Measurements from ENCODE around the gene UTP4.
"Not testable (repeated sequence)": the region's sequence is repeated elsewhere in the genome, so short reads cannot be mapped to it uniquely, and the experiment has no call there.

Gene UTP4

DNA sequence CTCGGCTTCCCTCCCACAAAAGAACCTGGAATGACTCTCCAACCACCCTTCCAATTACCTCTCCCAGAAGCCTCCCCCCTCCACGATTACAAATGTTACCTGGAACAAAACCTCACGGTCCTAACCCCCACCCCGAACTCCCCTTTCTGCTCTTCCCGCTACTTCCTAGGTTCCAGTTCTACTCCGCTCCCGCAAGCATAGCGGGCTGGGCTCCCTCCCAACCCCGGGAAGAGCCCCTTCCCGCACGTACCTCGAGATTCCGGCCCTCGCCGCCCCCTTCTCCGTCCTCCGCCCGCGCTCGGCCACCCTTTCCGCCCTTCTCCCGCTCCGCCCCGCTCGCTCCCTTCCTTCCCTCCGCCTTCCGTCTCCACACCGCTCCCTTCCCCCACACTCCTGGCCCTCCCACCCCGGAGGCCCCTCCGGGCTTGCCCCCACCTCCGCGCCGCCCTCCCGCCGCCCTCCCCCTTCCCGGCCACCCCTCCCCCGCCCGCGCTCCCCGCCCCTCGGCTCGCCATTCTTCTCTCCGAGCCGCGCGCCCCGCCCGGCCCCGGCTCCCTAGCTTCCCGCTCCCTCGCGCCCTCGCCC lies 518 bp upstream of the UTP4 start:
- DNase-seq: peak; percentile 84

DNA sequence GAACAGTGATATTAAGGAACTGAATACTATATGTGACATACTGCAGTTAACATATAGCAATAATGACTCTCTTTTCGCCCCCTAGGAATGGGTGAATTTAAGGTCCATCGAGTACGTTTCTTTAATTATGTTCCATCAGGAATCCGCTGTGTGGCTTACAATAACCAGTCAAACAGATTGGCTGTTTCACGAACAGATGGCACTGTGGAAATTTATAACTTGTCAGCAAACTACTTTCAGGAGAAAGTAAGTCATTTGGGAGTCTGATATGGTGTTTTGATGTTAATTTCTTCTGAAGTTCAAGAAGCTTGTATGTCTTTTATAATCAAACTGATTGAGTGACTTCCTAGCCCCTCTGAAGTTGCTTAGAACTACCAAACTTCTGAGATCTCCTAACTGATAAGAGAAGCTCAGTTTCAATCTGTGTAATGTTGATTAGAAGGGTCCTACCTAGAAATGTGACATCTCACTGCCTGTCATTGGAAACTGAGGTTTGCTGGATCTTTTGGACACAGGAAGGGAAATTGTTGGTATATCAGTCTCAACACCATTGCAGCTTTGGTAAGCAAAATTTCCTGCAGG lies 1.0 kb downstream of the UTP4 start:
- DNase-seq: peak; percentile 36

DNA sequence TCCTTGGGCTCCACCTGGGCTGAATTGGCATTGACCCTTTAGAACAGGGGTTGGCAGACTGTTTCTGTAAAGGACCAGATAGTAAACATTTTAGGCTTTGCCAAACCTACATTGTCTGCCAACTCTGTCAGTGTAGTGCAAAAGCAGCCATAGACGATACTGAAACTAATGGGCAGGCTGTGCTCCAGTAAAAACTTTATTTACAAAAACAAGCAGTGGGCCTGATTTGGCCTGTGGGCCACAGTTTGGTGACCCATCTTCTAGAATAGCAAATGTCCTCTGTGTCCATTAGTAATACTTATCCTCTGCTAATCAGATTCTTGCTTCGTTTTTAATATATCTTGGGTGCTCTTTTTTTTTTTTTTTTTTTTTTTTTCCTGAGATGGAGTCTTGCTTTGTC lies 6.2 kb downstream of the UTP4 start:
- no peak for DNase-seq

DNA sequence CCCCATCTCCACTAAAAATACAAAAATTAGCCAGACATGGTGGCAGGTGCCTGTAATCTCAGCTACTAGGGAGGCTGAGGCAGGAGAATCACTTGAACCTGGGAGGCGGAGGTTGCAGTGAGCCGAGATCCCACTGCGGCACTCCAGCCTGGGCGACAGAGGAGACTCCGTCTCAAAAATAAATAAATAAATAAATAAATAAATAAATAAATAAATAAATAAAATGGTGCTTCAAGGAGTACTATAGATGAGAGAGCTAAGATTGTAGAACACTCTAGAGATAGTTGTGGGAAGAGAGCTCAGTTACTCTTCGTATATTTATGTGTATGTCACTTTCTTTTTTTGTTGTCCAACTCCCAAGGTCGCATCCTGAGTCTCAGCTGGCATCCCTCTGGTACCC lies 7.0 kb downstream of the UTP4 start:
- DNase-seq: not testable (repeated sequence)

DNA sequence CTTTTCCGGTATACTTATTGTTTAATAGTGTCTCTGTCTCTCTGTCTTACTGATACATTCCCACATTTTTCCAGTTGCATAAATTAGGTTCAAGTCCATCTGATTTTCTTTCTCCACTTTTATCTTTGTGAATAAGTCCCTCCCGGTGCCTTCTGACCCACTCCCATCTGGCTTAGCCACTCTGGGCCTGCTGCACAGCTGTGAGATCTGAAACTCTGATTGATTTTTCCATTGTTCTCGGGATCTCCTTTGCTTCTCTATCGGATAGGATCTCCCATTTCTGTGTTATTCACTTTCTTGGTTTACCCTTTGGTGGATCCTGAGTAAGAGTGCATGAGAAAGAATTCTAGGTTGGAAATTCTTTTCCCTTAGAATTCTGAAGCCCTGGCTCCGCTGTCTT lies 8.6 kb downstream of the UTP4 start:
- no peak for DNase-seq

DNA sequence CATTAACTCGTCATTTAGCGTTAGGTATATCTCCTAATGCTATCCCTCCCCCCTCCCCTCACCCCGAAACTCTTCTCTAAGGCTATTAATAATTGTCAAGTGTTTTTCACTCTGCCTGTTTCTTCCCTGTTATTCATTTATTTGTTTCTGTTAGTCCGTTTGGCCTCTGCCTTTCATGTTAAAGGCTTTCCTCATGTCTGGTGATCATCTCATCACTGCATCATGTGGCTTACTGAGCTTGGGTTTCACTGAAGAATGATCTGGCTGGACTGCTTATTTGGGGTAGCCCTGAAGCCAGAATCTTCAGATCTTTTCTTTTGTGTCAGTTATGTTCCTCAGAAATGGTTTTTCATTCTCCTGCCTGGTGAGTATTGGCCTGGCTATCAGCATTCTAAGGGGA lies 9.5 kb downstream of the UTP4 start:
- DNase-seq: no peak

DNA sequence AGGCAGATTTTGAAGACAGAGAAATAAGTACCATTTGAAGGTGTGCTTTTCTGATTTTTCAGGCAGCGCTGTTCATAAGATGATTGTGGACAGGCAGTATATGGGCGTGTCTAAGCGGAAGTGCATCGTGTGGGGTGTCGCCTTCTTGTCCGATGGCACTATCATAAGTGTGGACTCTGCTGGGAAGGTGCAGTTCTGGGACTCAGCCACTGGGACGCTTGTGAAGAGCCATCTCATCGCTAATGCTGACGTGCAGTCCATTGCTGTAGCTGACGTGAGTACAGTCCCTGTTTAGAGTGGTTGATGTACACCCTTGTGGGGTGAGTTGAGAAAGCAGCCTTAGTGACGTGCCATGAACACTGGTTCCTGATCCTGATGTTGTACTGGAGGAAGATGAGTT lies 10.7 kb downstream of the UTP4 start:
- DNase-seq: no peak

DNA sequence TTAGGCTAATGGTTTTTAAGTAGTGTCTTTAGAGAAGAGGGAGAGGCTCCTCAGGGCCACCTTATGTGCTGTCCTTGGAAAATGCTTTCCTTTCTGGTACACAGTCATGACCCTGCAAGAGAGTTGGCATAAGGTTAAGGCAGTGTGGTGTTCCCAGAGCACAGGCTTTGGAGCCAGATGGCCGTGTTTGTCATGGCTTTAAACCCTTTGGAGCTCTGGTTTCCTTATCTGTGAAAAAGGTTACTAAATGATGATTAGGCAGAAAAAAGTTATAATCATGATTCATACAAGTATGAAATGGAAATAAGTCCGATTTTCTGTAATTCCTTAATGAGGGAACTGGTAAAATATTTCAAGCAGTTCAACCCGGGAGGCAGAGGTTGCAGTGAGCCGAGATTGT lies 13.2 kb downstream of the UTP4 start:
- no peak for DNase-seq

DNA sequence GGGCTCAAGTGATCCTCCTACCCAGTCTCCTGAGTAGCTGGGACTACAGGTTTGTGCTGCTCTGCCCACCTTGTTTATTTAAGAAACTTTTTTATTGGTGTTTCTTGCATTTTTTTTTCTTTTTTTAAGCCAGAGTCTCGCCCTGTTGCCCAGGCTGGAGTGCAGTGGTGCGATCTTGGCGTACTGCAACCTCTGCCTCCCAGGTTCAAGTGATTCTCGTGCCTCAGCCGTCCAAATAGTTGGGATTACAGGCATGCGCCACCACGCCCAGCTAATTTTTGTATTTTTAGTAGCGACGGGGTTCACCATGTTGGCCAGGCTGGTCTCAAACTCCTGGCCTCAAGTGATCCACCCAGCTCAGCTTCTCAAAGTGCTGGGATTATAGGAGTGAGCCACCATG lies 17.2 kb downstream of the UTP4 start:
- DNase-seq: not testable (repeated sequence)

DNA sequence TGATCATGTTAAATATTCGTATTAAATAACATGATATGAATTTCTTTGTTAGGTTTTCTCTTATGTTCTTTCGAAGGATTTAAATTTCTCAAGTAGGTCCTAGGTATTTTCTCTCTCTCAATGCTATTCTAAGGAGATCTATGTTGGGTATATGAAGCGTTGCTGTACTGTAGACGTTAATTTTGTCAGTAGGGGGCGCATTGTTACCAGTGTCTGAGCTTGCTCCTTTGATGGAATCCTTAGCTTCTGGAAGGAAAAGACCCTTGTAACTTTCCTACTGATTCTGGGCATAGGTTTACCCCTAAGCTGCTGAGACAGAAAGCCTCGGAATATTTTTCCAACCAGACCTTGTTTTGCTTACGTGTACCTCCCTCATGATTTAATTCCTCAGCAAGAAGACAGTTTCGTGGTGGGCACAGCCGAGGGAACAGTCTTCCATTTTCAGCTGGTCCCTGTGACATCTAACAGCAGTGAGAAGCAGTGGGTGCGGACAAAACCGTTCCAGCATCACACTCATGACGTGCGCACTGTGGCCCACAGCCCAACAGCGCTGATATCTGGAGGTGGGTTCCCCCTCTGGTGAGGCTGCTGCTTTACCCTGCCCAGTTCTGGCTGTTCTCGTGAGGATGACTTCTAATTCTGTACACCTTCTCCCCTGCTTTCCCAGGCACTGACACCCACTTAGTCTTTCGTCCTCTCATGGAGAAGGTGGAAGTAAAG lies 17.9 kb downstream of the UTP4 start:
- peak; percentile 67 for DNase-seq

DNA sequence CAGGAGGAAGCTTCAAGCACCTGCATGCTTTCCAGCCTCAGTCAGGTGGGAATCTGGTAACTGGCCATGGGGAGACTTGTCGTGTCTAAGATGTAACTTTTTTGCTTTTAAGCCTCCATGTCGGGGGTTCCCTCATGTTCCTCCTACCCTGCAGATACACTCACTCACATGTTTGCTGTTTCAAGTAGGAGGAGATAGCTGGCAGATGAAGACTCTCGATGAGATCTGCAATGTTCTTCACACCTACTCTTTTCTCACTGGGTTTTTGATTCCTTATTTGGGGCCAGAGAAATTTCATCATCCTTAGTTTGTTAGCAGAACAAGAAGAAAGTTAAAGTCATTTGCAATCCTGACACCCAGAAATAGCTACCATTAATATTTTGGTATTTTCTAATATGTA lies 24.7 kb downstream of the UTP4 start:
- DNase-seq: no peak

DNA sequence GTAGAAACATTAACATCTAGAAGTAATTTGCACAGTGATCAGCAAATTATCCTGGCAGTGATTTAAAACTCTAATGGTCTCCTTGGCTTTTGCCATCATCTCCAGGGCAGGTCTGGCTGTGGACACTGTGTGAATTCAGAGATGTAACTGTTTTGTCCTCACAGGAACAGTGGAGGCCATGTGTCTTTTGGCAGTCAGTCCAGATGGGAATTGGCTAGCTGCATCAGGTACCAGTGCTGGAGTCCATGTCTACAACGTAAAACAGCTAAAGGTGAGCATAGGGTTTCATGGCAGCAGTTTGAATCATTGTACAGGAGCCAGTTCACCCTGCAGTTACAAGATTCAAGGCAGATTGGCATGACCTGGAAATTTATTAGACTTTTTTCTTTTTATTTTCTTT lies 27.7 kb downstream of the UTP4 start:
- DNase-seq: no peak

DNA sequence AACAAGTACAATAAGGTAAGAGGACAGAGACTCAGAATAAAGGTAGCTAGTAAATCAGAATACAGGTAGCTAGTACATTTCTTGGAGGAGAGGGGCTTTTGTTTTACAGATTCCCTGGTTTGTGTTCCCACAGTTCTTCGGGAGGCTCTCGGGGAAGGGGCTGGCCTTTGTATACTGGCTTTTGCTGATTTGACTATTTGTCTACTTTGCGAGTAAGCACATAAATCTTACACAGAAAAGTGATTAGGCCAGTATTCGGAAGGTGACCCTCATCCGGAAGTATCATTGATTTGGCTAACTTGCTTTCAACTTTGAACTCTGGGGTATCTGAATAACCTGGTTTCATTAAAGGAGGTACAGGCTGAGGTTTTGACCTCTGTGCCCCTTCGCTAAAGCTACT lies 33.1 kb downstream of the UTP4 start:
- no peak for DNase-seq

DNA sequence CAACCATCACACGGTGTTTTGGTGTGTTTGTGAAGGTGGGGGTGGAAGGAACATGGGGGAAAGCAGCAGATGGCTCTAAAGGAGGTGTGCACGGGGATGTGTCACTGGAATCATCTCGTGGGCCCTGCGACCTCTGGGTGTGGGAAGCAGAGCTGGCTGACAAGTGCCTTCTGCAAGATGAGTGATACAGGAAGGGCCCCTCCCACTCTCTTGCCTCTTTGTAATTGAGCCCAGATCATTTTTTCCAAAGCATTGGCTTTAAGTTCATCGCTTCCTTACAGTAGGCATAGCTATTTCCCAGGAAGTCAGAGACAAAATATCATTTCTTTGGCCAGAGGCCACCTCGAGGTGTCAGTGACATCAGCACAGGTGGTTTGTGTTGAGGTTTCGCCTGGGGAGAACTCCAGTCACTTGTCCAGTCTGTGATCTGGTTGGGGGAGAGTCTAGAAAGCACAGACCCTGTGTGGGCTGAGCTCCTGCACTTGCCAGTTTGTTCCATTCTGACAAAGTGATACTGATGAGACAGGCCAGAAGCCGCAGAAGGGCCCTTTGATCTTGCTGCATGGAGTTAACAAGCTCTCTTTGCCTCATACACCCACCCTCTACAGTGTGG lies 33.9 kb downstream of the UTP4 start:
- peak; percentile 85 for DNase-seq

DNA sequence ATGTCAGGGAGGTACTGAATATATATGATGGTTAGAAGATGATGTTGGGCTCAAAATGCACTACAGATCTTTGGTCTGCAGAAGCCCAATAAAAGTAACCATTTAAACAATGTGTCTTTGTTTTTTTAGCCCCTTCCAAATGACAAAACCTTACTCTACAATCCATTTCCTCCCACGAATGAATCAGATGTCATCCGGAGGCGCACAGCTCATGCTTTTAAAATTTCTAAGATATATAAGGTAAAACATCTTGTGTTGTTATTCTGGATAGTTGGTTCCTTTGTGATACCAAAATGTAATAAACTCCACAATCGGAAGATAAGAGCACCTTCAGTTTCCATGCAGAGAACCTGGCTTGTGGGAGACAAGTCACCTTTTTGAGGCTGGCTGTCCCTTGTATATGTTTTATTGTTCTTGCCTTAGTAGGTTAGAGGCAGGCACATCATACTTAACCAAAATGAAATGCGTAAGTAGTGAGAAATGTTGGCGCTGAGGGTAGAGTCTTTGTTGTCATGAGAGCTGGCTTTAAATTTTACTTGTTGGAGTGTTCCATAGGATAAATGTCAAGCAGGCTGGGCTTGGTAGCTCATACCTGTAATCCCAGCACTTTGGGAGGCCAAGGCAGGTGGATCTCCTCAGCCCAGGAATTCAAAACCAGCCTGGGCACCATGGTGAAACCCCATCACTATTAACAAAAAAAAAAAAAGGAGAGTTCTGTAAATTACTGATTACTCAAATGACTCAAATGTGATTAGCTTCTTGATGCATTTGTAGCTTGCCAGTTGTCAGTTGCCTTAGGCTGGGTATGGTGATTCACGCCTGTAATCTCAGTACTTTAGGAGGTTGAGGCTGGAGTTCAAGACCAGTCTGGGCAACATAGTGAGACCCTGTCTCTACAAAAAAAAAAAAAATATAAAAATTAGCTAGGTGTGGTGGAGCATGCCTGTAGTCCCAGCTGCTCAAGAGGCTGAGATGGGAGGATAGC lies 34.8 kb downstream of the UTP4 start:
- peak; percentile 39 for DNase-seq

DNA sequence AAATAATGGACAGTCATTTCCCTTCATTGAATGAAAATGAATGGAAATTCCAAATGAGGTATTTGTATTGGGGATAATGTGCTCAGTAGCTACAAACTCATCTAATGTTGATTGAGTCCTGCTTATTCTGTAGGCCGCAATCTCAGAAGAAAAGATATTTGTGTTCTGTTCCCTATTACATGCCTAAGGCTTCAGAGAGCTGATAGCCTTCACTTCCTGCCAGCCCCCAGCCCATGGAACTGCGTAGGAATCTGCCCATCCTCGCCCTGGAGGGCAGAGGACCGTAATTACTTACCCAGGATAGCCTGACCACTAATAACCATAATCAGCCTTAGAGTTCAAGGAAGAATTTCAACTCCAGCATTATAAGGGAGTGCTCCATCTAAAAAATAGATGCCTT lies 36.6 kb downstream of the UTP4 start:
- DNase-seq: no peak

DNA sequence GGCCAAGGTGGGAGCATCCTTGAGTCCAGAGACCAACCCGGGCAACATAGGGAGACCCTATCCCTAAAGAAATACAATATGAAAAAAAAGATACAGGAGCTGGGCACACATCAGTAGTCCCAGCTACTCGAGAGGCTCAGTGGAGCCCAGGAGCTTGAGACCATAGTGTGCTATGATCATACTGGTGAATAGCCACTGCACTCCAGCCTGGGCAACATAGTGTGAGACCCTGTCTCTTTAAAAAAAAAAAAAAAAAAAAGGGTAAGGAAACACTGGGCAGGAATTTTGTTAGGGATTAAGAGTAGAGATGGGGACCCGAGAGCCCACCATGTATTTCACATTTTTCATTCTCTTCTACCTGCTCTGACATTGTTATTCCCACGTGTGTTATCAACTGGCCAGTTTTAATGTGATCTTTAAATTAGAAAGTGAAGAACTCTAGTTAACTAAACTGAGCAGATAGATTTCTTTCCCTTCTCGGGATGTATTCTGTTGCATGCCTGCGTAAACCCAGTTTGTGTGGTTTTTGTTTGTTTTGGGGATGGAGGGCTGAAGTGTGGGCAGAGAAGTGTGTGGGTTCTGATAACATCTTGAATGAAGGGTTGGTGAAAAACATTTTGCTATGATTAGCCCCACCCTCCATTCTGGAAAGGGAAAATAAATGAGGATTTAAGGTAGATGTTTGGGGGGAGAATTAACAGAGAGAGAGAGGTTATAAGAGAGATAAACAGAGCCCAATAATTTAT lies 37.3 kb downstream of the UTP4 start:
- DNase-seq: no peak

DNA sequence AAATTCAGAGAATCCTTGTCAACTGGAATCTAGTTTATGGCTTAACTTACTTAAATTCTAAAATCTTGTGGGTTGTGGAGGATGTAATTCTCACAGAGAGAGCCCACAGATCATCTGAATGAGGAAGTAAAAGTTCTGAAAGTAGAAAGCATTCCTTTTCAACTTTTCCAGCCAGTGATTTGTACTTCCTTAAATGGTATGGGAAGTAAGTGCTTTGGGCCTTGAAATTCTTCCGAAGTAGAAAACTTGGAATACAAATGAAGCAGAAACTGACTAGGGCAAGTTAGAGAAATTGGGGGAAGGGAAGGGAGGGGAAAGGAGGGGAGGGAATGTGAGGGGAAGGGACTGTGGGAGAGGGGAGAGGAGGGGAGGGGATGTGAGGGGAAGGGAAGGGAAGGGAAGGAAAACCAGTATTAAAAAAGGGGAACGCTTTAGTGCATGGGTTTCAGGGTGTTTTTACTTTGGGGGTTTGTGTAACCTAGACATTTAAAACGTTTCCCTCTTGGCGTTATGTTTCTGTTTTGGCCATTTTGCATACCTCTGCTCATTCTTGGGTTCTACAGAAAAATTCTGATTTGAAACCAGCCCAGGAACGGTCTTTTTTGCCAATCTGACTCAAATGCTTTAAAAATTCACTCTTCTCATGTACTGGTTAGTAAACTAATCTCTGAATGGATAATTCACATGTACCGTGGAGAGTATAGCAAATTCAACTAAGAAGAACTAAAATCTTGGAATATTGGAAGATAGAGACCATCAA lies 39.1 kb downstream of the UTP4 start:
- no peak for DNase-seq

DNA sequence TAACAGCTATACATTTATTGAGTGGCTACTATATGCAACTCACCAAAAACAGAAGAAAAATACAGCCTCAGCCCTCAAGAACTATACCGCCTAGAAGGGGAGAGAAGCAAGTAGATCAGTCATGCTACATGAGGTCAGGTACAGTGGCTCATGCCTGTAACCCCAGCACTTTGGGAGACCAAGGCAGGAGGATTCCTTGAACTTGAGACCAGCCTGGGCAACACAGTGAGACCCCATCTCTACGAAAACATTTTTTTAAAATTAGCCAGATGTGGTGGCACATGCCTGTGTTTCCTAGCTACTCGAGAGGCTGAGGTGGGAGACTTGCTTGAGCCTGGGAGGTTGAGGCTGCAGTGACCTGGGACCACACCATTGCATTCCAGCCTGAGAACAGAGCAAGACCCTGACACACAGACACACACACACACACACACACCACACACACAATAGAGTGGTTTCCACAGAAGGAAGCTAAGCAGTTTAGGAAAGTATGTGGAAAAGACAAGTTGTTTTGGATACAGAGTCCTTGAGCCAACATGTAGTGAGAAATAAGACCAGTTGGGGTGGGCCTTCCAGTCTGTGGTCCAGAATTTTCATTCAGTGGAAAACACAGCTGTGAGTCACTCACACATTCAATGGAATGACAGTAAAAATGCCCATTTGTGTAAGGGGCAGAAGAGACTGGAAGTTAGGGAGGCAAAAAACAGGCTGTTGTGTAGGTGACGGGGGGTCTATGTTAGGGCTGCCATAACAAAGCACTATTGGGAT lies 43.8 kb downstream of the UTP4 start:
- DNase-seq: no peak

DNA sequence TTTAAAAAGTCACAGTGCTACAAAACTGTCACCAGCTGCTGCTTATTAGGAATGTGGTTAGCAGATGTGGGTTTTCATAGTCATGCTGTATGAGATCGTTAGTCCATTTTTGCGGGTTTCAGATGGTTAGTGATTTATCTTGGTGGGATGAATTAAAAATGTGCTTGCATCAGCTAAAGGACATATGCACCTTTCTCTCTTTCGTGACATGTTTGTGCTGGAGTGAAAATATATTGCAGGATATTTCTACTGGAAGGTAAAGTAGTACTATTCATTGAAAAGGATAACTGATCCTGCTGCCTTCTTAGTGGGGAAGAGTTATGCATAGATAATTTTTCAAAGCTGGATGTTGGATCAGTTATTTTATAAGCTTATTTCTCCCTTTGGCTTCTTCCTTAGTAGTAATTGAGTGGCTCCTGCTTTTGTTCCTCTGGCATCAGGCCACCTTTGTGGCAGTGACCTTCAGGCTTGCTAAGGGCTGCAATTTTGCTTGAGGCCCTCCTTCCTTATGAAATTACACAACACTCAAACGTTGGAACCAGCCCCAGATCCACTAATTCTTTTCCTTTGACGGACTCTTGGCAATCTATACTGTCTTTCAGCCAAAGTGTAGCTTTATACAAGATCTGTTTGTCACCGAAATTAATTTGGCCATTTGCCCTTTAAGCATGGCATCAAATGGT lies 47.0 kb downstream of the UTP4 start:
- DNase-seq: no peak

All from activated CD4-positive, alpha-beta T cell treated with anti-CD3 and anti-CD28 coated beads, Interleukin-2, amount 50 U/mL, for 16 hours (primary cell).